ENCODE measurements around the gene RFX1.

DNA sequence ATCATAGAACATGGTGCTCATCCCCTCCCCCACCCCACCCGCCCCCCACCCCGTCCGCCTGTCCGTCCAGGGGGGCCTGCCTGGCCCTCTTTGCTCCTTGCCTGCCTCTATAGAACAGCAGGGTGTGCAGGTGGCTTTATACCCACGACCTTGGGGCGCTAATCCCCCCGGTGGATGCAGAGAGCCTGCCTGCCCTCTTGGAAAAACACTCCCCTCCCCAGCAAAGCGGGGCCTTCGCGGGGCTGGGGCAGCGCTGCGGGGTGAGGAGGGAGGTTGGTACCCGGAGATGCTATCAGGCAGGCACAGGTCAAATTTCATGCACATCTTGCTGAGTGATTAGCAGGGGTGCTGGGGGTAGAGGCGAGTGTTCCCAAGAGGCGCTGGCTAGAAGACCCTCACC, 21.9 kb downstream of the RFX1 start:
- TF ChIP-seq, protein P1, sequence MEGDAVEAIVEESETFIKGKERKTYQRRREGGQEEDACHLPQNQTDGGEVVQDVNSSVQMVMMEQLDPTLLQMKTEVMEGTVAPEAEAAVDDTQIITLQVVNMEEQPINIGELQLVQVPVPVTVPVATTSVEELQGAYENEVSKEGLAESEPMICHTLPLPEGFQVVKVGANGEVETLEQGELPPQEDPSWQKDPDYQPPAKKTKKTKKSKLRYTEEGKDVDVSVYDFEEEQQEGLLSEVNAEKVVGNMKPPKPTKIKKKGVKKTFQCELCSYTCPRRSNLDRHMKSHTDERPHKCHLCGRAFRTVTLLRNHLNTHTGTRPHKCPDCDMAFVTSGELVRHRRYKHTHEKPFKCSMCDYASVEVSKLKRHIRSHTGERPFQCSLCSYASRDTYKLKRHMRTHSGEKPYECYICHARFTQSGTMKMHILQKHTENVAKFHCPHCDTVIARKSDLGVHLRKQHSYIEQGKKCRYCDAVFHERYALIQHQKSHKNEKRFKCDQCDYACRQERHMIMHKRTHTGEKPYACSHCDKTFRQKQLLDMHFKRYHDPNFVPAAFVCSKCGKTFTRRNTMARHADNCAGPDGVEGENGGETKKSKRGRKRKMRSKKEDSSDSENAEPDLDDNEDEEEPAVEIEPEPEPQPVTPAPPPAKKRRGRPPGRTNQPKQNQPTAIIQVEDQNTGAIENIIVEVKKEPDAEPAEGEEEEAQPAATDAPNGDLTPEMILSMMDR (IDR thresholded peaks at IDR 0.05; ENCODE audit: low read depth, low read length, poor library complexity, severe bottlenecking): no peak
- no peak for TF ChIP-seq EZH2phosphoT487 (IDR thresholded peaks at IDR 0.05; ENCODE audit: borderline replicate concordance, low read length)

Measured in DOHH2 (cell line).